Neural cell (in vitro differentiated cells): ENCODE data around the gene NXPE2.

Experiments used
- CTCF ChIP-seq: fragments of 450-650 bp; IDR thresholded peaks from 2 replicates; pipeline ENCODE4 v1.5.1; 2014; ENCODE audit warnings: antibody characterized with exemption, mild to moderate bottlenecking, moderate library complexity; ENCODE audit not compliant: poor library complexity, severe bottlenecking
- EZH2 ChIP-seq: fragments of 200-600, 300-800 bp; shearing (Covaris generic), sonication (generic); IDR thresholded peaks from 2 replicates; pipeline ENCODE4 v1.6.1; 2014; ENCODE audit warnings: antibody characterized with exemption, low read length, borderline replicate concordance, mild to moderate bottlenecking; ENCODE audit not compliant: insufficient read depth, poor library complexity, severe bottlenecking
- MXI1 ChIP-seq: fragments of 450-650 bp; conservative IDR thresholded peaks from 2 replicates; pipeline ENCODE4 v1.6.1; 2014; ENCODE audit warnings: antibody characterized with exemption, mild to moderate bottlenecking; ENCODE audit not compliant: poor library complexity, severe bottlenecking
- POLR2AphosphoS5 ChIP-seq: IDR thresholded peaks from 2 replicates; pipeline ENCODE4 v1.6.1; 2012
- RAD21 ChIP-seq: fragments of 450-650 bp; conservative IDR thresholded peaks from 2 replicates; pipeline ENCODE4 v1.6.1; 2014; ENCODE audit warnings: antibody characterized with exemption, mild to moderate bottlenecking, moderate library complexity
- REST ChIP-seq: IDR thresholded peaks from 2 replicates; pipeline ENCODE4 v1.6.1; 2012; ENCODE audit warnings: borderline replicate concordance
- SMC3 ChIP-seq: fragments of 450-650 bp; conservative IDR thresholded peaks from 2 replicates; pipeline ENCODE4 v1.6.1; 2014; ENCODE audit warnings: antibody characterized with exemption, mild to moderate bottlenecking, moderate library complexity; ENCODE audit not compliant: poor library complexity
- TAF1 ChIP-seq: IDR thresholded peaks from 2 replicates; pipeline ENCODE4 v1.6.1; 2012; ENCODE audit warnings: low read depth

GRCh38 chr11:114653148-114653547 lies 25.2 kb upstream of the NXPE2 start:
- TF ChIP-seq CTCF (no peak), REST (no peak), POLR2AphosphoS5 (no peak), EZH2 (no peak), TAF1 (no peak), SMC3 (no peak), RAD21 (no peak), MXI1 (no peak)
